ENCODE data around the gene RAD52. TPM values are rescaled to one million over a fixed set of nuclear protein-coding genes. Genes with fewer than 3 reads are reported as not detected.
A peak's percentile ranks its signal among the peaks of the same experiment; 100 is the strongest.

The RAD52 gene
- 10 to 100 TPM; 10.9 to 33.2 (median 17.5) TPM for polyA plus RNA-seq (ENCODE audit: insufficient read length in 10 of 10)
- long read RNA-seq, donor 1, partial matches to known transcripts, result 0 of 2 reads
- long read RNA-seq, donor 1, other reads (novel, unspliced or antisense), result 0 of 2 reads
- long read RNA-seq, donor 2, partial matches to known transcripts, result 0 of 3 reads
- long read RNA-seq, donor 2, other reads (novel, unspliced or antisense), result 0 of 3 reads
- long read RNA-seq, donor 3, result 0 reads
- long read RNA-seq, donor 4, result 0 reads
- long read RNA-seq, donor 5, partial matches to known transcripts, result 0 of 1 reads
- long read RNA-seq, donor 5, other reads (novel, unspliced or antisense), result 0 of 1 reads
- long read RNA-seq, donor 6, partial matches to known transcripts, result 0 of 1 reads
- long read RNA-seq, donor 6, other reads (novel, unspliced or antisense), result 0 of 1 reads
- long read RNA-seq, donor 7, partial matches to known transcripts, result 0 of 2 reads
- long read RNA-seq, donor 7, other reads (novel, unspliced or antisense), result 0 of 2 reads
- long read RNA-seq, donor 8, partial matches to known transcripts, result 0 of 1 reads
- long read RNA-seq, donor 8, other reads (novel, unspliced or antisense), result 0 of 1 reads
- long read RNA-seq, donor 9, result 0 reads

DNA sequence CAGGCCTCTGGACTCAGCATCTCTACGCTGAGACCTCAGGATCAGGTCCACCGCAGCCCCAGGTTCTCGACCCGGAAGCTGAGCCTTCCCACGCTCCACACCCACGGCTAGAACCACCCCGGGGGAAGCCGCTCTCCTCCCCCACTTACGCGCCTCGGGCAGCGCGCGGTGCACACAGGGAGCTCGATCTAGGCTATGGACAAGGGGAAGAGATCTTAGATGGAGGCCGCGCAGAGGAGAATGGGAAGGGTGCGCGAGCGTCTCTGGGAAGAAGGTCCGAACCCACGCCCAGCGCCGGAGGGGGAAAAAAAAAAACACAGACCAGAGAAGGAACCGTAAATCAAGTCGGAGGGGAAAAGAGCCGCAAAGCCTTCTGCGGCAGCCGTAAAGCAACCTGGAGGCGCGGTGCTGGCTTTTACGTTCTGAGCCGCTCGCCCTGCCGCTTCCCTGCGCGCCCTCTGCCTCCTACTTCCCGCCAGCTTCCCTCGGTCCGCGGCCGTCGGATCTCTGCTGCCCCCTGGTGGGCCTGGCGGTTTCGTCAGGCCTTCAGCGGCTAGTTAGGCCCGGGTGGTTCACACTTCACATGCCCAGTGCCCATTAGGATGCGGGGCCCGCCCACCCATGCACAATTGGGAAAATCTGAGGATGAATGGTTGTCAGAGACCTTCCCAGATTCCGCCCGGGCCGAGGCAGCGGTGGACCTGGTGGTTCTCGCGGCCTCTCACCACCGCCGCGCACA lies at the start of gene RAD52:
Gene RAD52, minus strand, starts transcription at position 242 of the 739 bp plus-strand sequence. CDS start 16,636 bp downstream, outside the sequence.
- DNase-seq, result peak; percentile 98 to 100 (median 99)

DNA sequence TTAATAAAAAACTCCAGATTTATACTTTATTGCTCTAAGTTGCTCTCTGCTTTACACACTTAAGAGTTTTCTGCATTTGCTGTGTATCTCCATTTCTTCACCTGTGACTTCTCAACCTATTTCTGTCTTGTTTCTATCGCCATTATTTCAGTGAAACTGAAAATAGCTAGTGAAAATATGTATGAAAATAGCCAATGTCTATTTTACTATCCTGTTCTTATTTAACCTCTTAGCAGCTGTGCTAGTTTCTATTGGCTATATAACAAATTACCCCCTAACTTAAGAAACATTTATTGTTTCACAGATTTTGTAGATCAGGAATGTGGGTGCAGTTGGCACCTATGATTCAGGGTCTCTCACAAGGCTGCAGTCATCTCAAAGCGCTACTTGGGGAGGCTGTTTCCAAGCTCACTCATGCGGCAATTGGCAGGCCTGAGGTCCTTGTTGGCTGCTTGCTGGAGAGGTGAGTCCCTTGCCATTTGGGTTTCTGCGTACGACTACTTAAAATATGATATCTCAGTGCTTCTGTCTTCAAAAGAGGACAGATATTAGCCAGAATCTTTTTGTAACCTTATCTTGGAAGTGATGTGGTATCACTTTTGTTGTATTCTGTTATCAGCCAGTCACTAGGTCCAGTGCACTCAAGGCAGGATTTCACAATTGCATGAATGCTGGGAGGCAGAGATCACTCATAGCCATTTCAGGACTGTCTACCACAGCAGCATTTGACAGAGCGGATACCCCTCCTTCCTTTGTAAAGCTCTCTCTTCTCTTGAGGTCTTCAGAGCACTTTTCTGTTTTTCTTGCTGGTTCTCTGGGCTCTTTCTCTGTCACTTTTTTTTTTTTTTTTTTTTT lies 48.8 kb upstream of the RAD52 start:
- DNase-seq, result no peak

DNA sequence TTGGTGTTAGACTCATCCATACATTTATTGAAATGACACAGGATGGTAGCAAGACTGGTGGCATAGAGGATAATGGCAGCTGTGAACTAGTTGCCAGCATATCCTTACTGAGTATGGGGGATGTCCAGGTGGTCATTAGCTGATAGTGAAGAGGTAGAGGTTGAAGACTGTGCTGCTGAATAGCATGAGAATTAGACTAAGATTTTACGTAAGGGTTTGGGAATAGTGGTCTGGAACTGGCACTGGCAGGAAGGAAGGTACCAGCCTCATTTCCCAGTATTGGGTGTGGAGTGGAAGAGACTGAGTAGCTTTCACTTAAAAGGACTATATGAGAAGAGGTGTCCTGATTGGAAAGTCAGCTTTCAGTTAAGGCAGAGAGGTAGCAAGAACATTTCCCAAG lies 48.0 kb upstream of the RAD52 start:
- no peak for DNase-seq

DNA sequence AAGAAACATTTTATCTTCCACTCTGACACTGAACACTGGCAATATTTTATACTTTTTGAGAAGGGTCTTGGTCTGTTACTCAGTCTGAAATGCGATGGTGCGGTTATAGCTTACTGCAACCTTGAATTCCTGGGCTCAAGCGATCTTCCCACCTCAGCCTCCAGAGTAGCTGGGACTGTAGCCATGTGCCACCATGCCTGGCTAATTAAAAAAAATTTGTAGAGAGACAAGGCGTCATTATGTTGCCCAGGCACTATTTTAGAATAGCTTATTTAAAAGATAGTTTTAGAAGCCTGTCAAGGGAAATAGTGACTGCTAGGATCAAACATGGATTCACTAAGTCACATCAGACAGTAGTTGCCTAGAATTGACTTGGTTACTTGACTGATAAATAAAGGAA lies 47.4 kb upstream of the RAD52 start:
- DNase-seq, result no peak

DNA sequence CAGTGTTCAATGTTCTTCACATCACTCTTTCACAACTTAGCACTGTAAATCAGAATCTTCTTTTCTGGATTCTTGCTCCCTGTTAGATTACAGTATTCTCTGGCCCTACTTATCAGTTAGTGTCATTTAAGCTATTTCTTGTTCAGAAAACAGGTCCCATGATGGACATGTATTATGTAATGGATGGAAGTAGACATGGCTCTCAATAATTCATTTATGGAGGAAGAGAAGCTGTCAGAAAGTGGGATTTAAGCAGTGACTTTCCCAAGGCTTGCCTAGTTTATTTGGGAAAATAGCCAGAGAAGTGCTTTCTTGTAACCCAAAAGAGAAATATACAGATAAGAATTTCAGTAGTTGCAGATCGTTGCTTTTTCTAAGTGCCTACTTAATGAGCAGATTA lies 43.2 kb upstream of the RAD52 start:
- DNase-seq, result peak in 1 of 3 donors; percentile 25

DNA sequence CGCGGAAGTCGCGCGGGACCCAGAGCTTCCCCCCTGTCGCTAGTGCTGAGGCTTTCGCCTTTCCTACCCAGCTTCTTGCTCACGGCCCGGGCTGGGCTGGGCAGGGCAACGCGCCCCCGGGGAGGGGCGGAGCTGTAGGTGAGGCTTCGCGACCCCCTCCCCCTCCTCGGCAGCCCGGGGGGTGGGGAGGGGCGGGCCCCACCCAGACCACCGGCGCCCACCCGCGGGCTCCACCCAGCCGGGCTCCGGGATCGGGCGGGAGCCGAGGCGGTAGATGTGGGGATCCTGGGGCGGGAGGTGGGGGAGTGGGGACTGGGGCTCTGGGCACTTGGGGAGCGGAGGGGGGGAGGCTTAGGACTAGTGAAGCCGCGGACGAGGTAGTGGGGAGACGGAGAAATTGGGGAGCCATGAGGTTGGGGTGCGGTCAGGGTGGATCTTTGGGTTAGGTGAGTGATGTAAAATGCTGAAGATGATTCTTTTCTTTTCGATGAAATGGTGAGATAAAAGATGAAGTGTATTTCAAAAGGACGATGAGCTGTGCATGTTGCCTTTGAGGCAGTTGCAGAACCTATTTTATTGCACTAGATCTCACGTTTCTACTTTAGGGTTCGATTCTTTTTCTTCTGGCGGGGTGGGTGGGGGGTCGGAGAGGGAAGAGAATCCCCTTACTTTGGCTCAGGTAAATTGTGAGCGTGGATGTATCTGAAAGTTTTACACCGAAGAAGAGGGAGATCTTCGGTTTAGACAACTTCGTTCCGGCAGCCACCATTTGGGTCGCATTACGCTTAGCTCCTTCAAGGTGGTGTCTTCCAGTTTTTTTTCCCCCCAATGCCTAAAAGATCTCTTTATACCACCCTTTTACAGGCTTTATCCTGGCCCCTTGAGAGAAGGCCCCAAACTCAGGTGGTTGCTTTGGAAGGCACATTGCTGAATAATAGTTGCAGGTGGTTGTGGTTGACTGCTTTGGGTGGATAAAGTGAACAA lies 42.1 kb upstream of the RAD52 start:
- DNase-seq, result peak in 2 of 3 donors; percentile 67 to 89

DNA sequence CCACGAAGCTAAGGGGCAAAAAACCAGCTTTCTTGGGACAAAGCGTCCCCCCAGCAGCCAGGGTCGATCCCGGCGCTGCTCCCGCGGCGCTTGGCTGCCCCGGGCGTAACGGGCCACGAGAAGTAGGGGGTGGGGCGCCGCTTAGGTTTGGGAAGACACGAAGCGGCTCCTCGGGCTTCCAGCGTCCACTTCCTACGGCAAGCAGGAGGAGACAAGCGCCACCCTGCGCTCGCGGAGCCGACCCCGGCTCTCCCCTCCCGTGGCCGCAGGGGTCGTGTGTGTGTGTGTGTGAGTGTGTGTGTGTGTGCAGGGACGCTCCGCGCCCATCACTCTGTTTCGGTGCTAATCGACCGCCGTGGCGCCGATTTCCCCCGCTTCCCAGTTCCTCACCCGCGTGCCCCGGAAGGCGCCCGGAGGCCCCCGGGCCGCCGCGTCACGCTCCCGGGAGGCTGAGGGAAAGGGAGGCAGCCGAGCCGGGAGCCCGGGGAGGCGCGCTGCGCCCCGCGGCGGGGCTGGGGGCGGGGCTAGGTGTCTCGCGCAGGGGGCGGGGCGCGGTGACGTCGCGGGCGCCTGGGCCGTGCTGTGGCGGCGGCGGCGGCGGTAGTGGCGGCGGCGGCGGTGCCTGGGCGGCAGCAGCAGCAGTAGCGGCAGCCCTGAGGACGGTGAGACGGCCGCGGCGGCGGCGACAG lies 41.3 kb upstream of the RAD52 start, which contains the start of gene ERC1:
Gene ERC1, plus strand, starts transcription at position 563 of the 689 bp plus-strand sequence. CDS start 36,681 bp downstream, outside the sequence.
- peak; percentile 89 to 97 (median 94) for DNase-seq

DNA sequence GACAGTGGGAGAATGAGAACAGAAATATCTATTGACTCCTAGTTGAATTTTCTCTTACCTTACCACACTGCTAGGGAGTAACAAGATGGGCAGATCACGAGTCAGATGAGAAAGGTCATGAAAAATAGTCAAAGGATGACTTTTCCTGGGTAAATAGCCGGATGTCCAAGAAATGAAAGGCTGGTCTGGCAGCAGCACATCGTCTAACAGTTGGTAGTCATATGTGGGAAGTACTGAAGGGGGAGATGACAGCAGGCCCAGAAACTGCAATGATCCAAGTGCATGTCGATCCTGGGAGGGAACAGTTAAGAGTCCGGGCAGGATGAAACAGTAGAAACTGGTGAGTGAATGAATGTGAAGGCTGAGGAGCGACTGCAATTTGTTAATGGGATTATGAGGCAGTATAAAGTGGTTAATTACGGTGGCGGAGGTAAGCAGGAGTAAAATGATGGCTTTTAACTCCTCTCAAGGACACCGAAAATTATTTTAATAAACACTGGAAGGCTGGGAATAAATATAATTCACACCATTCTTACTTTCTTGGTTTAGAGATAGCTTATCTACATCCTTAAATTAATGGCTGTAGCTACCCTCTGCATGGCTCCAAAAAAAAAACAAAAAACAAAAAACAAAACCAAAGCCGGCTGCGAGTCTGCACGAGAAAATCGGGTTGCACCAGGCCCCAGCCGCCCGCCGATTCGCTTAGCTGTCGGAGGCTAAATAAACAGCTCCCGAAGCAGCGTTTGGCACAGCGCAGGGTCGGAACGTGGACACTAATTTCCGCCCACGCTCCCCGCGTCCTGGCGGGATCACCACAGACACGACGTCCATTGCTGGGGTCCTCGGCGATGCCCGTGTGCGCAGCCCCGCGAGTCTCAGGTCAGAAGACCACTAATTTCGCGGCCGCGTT lies 40.5 kb upstream of the RAD52 start:
- peak; percentile 57 to 81 (median 66) for DNase-seq

DNA sequence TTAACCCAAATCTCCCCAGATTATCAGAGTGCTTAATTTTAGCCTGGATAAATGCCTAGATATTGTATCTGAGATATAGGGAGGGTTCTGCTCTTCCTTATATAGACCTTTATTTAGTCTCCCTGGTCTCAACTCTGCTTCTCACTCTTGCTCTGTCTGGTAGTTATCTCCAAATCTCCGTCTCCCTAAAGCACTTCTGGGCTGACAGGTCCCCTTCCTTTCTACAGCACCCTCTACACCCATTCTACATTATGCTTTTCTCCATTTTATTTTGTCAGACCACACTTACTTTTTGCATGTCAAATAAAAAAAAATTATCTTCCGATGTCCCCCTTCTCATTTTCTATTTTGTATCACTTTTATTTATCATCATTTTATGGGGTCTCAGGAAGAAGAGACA lies 39.6 kb upstream of the RAD52 start:
- DNase-seq, result no peak

DNA sequence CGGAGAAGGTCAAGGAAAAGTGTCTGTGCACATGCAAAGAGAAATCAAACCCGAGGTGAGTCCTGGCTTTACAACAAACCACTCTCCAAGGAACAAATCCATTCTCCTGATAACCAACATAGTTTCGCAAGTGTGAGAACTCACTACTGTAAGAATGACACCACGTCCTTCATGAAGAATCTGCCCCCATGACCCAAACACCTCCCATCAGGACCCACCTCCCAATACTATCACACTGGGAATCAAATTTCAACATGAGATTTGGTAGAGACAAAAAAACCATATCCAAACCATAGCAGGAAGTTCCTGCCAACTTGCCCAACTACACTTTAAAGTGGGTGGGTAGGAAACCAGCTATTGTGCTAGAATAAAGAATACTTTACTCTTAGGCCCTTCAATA lies 39.2 kb upstream of the RAD52 start:
- no peak for DNase-seq

DNA sequence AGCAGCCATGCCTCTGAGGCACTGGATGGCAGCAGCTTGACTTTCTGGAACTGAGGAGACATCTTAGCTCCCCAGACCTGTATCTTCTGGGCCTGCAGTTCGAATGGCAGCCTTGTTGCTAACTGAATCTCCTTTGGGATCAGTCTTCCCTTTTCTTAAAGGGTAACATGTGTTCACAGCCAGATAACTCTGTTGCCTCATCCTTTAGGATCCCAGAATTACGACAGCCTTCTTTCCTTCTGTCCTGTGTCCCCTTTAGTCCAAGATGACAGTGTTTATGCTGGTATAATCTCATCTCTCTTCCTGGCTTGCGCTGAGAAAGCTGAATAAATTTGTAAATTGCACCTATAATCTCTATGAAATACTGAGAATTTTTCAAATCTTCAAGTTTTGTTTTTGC lies 32.5 kb upstream of the RAD52 start:
- DNase-seq, result no peak

DNA sequence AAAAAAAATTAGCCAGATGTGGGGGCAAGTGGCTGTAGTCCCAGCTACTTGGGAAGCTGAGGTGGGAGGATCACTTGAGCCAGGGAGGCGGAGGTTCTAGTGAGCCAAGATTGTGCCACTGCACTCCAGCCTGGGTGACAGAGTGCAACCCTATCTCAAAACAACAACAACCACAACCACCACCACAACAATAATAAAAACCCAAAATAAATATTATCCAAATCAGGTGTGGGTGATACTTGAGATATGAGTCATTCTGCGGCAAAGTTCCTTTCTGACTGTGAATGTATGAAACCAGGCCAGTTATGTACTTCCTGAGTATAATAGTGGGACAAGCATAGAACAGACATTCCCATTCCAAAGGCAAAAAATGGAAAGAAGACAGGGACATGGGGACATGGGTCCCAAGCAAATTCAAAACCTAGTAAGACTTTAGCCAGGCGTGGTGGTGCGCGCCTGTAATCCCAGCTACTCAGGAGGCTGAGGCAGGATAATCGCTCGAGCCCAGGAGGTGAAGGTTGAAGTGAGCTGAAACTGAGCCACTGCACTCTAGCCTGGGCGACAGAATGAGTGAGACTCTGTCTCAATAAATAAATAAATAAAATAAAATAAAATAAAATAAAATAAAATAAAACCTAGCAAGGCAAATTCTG lies 31.8 kb upstream of the RAD52 start:
- no peak for DNase-seq

DNA sequence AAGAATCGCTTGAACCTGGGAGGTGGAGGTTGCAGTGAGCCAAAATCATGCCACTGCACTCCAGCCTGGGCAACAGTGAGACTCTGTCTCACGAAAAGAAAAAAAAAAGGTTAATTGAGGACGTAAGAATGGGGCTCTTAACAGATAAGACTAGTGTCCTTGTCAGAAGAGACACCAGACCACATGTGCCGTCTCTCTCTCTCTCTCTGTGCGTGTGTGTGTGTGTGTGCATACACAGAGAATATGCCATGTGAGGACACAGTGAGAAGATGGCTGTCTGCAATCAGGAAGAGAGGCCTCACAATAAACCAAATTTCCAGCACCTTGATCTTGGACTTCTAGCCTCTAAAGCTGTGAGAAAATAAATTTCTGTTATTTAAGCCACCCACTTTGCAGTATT lies 29.9 kb upstream of the RAD52 start:
- DNase-seq, result no peak

DNA sequence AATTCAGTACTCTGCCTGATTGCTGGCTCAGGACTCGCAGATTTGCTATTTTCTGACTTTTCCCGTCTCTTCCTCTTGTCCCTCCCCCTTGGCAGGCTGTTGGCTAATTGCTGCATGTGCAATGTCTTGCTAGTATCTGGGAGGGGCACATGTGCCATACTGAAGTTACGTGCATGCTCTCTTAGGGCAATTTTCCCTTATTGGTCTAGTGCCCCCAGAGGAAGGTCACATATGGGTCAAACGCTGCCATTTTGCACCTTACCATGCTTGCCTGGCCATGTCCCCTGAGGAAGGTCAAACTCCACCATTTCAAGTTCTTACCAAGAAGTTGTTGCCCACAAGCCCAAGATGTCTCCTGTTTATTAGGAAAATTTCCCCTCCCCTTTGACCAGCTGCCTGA lies 27.7 kb upstream of the RAD52 start:
- DNase-seq, result no peak

DNA sequence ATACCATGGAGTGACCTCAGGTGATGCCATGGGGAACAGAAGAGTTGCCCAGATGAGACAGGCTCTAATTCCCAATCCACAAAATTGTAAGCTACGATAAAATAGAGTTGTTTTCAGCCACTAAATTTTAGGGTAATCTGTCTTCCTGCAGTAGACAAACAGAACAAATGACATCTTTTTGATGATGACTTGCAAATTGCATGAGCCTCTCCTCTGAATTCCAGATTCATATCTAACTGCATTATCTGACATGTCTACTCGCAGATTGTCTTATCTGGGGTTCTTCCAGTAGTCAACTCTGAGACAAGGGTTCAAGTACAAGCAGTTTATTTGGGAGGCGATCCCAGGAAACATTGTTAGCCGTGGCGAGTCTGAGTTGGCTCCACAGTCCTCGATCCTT lies 27.1 kb upstream of the RAD52 start:
- no peak for DNase-seq

DNA sequence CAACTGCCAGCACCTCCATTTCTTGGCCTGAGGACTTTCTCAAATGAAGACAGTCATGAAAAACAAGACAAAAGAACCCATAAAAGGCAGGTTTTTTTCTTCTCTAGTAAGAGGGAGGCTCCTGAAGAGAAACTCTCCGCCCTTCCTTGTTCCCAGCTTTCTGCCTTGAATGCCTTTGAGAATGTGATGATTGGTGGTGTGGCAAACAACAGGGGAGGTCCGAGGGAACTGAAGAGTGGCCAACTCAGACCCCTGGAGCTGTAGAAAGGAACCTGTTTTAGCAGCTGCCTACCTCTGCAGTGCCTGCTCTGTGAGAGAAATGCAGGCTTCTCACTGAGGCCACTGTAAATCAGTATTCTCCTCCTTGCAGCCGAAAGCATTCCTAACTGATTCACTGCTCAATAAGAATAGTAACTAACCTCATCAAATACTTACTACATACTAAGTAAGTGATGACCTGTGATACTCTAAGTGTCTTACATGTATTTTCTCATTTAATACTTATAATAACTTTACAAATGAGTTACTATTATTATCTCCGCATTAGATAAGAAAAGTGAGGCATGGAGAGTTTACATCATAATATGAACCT lies 24.9 kb upstream of the RAD52 start:
- DNase-seq, result no peak

DNA sequence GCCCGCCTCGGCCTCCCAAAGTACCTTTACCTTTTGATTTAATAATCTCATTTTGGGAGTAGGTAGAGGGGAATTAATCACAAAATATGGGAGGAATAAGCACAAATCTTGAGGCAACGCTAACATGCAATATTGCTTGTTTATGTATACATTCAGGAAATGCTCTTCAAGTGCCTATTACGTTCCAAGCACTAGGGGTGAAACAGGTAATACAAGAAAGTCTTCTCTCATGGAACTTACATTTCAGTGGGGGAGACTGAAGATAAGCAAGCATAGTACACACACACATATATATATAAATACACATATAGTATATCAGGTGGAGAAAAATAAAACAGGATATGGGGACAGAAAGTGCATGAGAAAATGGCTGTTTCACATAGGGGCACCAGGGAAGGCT lies 22.5 kb upstream of the RAD52 start:
- no peak for DNase-seq

DNA sequence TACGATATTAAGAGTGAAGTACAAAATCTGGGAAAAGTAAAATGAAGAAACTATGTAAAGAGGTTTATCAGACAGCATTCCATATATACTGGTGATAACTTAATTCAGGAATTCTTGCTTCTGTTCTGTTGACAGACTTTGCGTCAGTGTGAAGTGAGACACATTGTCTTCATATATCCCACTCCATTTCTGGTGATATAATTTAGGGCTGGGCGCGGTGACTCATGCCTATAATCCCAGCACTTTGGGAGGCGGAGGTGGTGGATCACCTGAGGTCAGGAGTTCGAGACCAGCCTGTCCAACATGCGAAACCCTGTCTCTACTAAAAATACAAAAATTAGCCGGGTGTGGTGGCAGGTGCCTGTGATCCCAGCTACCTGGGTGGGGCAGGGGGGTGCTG lies 20.3 kb upstream of the RAD52 start:
- DNase-seq, result no peak
